HEK293T (cell line): ENCODE data around the gene R3HDML.

Experiments
- ELF4 ChIP-seq: fragments of 450-650 bp; IDR thresholded peaks from 2 replicates; pipeline ENCODE4 v1.6.1; 2017; ENCODE audit warnings: antibody characterized with exemption
- NFRKB ChIP-seq: fragments of 450-650 bp; IDR thresholded peaks from 2 replicates; pipeline ENCODE4 v1.6.1; 2016; ENCODE audit warnings: mild to moderate bottlenecking, moderate library complexity
- SP1 ChIP-seq: fragments of 450-650 bp; IDR thresholded peaks from 2 replicates; pipeline ENCODE4 v1.6.1; 2017
- TARDBP ChIP-seq: fragments of 450-650 bp; IDR thresholded peaks from 2 replicates; pipeline ENCODE4 v1.6.1; 2016
- ZNF384 ChIP-seq: fragments of 450-650 bp; IDR thresholded peaks from 2 replicates; pipeline ENCODE4 v1.6.1; 2016
- TF ChIP-seq, protein P1 (sequence below): fragments of 450-650 bp; IDR thresholded peaks from 2 replicates; pipeline ENCODE4 v1.6.1; 2016

DNA sequence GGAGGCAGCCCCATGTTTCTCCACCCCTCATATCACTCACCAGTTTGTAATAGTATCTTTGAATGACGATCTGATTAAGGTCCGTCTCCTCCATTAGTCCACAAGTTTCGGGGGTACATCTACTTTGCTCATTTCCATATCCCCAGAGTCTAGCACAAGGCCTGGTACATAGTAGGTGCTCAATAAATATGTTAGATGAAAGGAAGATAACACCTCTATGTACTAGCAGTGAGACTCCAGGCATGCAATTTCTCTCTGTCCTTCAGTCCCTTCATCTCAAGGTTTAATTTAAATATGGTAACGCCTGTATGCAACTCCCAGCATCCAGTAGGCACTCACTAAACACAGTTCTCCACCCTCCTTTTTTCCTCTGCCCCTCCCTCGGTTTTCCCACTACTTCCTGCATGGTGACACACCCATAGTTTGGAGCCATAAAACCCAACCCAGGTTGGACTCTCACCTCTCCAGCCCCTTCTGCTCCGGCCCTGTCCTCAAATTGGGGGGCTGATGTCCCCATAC lies 18.2 kb downstream of the R3HDML start:
- TF ChIP-seq, protein P1, sequence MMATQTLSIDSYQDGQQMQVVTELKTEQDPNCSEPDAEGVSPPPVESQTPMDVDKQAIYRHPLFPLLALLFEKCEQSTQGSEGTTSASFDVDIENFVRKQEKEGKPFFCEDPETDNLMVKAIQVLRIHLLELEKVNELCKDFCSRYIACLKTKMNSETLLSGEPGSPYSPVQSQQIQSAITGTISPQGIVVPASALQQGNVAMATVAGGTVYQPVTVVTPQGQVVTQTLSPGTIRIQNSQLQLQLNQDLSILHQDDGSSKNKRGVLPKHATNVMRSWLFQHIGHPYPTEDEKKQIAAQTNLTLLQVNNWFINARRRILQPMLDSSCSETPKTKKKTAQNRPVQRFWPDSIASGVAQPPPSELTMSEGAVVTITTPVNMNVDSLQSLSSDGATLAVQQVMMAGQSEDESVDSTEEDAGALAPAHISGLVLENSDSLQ = no peak
- TF ChIP-seq NFRKB (no peak), TARDBP (no peak), ELF4 (no peak), ZNF384 (no peak), SP1 (no peak)
